Femur (tissue), 1 donor: ENCODE data around the gene DPEP3.
A peak's percentile ranks its signal among the peaks of the same experiment; 100 is the strongest.
"Not testable (repeated sequence)": the region's sequence is repeated elsewhere in the genome, so short reads cannot be mapped to it uniquely, and the experiment has no call there.

Source experiments
- DNase-seq: peaks from one replicate; pipeline ENCODE4 v3.0.0-alpha.2; 2017

DPEP3 gene

DNA sequence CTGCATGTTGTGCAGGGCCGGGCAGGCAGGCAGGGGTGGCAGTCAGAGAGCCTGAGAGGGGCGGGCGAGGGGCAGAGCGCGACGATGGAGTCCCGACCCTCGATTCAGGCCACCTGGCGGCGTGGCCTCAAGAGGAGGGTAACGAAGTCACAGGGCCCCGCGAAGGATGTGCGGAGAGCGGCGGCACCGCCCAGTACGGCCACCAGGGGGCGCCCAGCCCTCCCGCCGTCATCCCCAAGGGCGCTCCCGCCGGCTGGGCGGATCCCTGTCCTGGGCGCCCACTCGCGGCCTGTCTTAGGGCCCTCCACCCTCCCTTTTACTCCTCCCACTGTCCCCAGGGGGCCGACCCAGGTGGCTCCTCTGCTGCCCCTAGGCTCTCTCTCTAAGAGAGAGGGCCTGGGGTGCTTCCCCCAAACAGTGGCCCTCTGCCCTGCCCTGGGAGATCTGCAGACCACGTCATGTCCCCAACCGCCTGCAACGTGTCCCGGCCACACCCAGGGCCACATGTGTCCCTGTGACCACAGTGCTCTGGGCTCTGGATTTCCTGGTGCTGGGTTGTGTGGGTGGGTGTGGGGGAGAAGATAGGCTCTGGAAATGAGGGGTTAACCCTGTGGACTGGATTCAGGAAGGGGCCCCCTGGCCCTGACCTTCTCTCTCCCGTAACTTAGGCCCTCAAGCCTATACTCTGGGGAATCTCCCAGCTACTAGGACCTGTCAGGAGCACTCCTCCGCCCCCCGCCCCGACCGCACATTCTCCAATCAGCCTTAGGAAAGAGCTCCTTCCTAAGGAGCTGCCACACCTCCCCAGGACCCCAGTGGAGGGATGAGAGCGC is 13.1 kb upstream of the DPEP3 start:
- DNase-seq, result peak; percentile 82

DNA sequence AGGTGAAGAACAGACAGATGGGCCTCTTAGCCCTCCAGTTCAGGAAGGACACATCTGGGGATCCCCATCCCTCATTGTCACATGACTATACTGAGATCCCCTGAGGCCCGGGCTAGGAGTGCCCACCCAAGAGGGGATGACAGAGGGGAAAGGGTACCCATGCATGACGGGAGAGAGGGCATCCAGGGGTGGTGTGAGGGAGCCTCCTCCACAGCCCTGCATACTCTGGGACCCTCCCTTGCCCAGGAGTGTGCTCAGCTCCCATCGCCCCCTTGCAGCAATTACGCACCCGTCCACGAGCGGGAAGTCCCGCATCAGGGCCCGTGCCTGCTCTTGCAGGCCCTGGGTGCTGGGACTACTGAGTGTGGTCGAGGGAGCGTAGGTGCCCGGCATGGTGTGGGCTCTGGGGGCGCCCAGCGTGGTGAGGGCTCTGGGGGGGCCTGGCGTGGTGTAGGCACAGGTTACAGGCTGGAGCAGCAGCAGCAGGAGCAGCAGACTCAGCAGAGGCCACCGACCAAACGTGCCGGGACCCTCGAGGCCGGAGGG is 12.4 kb upstream of the DPEP3 start:
- DNase-seq, result no peak

DNA sequence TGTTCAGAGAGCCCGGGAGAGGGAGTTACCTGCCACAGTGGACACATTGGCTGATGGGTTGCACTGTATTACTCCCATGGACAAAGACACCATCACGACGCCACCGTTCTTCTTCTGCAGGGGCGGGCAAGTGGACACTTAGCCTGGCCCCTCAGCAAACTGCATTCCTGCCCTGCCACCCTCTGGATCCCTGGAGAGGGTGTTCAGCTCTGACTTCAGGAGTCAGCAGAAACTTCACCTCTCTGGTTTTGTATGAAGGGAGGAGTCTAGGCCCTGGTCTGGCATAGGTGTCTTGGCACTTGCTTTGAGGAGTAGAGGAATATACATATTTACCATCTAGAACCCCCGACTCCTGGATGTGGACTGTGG is 9.7 kb upstream of the DPEP3 start:
- no peak for DNase-seq

DNA sequence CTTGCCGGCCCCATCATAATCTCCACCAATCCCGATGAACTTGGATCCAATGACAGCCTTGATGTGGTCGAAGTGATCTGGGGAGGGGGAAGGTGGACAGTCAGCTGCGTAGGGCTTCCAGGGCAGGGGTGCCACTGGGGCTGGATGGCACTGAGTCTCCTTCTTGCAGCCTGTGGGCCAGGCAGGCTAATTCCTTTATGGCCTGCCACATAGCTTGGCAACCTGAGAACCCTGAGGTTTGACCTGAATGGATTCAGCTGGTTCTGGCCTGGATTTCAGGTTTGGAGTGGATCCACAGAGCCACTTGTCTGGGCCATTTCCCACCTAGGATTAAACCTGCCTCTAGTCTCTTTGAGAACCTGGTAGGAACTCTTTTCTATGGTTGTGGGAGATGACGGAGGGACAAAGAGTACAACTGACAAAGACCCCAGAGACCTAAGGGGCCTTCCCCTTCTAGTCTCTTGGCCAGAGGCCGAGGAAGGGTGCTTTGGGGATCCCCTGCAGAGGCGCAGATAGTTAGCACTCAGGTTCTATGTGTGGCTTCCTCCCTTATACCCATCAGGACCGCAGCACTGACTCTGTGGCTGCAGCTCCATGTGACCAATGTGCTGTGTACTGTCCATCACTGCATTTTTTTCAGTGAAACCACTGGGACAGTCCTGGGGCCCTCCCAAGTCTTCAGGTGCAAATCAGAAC is 9.2 kb upstream of the DPEP3 start:
- DNase-seq, result no peak

DNA sequence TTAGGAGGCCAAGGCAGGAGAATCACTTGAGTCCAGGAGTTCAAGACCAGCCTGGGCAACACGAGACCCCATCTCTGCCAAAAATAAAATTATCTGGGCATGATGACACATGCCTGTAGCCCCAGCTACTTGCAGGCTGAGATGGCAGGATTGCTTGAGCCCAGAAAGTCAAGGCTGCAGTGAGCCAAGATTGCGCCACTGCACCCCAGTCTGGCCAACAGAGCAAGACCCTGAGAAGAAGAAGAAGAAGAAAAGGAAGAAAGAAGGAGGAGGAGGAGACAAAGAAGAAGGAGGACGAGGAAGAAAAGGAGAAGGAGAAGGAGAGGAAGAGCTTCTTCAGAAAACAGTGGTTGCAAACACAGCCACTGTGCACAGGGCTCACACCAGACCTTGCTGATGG is 8.4 kb upstream of the DPEP3 start:
- no peak for DNase-seq

DNA sequence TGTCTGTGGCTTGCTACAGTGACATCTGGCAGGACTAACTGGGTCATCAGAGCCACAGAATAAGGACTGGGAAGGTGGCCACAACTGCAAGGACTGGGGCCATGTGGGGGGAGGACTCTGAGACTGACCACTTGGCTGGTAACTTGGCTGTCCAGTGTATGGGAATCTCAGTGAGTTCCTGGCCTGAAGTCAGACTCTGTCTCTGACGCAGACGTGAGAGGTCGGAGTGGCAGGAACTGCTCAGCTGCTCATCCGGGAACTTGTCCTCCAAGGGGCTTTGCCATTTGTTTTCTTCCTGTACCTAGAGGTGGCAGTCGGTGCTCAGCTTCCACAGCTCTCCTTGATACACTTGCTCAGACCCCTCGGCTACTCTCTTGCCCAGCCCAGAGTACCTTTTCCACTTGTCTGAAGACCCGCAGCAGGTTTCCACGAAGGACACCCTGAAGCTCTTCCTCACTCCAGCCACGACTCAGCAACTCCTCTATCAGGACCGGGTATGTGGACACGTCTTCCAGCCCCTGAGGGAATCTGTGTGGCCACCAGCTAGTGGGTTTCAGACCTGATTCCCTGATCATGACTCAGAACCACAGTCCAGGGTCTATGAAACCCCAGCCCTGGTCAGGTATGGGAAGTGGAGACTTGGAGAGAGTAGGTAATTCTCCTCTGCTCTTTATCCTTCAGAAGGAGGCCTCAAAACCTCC is 7.3 kb upstream of the DPEP3 start:
- peak; percentile 32 for DNase-seq

DNA sequence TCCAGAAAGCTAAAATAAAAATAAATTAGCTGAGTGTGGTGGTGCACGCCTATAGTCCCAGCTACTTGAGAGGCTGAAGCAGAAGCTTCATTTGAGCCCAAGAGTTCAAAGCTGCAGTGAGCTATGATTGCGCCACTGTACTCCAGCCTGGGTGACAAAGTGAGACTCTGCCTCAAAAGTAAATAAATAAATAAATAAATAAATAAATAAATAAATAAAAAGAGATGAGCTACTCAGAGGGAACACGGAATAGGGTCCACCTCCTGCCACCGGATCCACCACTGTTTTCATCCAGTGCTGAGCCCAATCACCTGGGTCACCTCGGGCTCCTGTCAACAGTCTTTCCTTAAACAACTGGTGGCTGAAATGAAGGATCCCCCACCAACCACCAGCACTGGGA is 6.7 kb upstream of the DPEP3 start:
- no peak for DNase-seq

DNA sequence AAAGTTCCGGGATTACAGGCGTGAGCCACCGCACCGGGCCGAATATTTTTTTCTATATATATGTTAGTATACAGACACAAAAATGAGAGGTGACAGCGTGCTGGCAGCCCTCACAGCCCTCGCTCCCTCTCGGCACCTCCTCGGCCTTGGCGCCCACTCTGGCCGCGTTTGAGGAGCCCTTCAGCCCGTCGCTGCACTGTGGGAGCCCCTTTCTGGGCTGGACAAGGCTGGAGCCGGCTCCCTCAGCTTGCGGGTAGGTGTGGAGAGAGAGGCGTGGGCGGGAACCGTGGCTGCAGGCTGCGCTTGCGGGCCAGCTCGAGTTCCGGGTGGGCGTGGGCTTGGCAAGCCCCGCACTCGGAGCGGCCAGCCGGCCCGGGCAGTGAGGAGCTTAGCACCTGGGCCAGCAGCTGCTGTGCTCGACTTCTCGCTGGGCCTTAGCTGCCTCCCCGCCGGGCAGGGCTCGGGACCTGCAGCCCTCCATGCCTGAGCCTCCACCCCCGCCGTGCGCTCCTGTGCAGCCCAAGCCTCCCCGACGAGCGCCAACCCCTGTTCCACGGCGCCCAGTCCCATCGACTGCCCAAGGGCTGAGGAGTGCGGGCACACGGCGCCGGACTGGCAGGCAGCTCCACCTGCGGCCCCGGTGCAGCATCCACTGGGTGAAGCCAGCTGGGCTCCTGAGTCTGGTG is 1.9 kb upstream of the DPEP3 start:
- no peak for DNase-seq

DNA sequence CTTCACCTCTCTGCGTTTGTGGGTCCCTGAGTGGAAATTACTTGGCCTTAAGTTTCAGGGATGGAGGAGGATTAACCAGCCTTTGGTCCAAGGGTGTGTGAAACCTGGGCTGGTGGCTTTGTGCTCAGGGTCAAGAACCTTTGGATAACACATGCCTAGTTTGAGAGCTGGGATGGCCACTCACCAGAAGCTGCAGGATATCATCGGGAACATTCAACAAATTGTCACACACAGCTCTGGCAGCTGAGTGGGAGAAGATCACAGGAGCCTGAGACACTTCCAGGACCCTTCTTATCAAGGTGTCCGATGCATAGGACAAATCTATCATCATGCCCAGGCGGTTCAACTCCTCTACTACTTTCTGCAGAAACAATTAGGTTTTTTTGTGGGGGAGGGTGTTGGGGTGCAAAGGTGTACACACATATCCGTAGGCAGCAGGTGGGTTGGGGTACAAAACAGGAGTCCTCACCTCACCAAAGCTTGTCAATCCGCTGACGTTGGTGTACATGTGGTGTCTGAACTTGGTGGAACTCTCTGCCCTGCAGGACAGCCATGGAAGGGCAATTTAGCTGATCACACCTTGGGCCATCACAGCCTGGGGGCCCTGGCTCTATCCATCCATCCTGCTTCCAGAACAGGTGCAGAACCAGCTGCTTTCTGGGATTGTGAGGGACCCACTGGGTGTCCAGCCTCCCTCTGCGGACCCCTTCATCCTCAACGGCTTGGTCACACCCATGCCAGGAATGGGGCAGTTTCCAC is 2.7 kb downstream of the DPEP3 start:
- DNase-seq, result no peak

DNA sequence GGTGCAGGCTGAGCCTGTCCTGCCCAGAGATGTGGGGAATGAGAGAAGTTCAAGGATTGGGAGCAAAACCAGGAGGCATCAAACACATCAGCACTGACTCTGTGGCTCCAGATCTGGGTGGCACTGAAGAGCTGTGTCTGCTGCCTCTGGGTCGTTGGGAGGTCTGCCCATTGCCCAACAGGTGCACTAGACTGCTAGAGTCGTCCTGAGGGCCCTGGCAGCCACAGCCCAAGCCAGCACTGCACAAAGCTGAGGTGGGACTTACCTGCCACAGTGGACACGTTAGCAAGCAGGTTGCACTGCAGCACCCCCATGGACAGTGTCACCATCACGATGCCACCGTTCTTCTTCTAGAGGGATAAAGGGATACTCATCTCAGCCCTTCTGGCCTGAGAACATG is 3.3 kb downstream of the DPEP3 start:
- no peak for DNase-seq

DNA sequence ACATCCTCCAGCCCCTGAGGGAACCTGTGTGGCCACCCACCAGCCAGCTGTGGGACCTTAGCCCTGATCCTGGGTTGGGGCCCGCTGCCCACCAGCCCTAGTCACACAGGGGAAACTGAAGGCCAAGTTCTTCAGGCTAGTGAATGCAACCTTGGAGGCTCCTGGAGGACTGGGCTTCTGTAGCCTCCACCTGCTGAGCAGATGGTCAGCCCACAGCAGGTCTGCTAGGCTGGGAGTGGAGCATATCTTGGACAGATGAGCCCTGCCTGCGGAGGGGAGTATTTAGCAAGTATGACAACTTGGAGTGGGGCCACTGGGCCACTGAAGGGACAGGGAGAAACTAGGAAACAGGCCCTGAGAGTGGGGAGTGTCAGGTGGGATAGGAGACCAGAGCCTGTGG is 4.1 kb downstream of the DPEP3 start:
- no peak for DNase-seq

DNA sequence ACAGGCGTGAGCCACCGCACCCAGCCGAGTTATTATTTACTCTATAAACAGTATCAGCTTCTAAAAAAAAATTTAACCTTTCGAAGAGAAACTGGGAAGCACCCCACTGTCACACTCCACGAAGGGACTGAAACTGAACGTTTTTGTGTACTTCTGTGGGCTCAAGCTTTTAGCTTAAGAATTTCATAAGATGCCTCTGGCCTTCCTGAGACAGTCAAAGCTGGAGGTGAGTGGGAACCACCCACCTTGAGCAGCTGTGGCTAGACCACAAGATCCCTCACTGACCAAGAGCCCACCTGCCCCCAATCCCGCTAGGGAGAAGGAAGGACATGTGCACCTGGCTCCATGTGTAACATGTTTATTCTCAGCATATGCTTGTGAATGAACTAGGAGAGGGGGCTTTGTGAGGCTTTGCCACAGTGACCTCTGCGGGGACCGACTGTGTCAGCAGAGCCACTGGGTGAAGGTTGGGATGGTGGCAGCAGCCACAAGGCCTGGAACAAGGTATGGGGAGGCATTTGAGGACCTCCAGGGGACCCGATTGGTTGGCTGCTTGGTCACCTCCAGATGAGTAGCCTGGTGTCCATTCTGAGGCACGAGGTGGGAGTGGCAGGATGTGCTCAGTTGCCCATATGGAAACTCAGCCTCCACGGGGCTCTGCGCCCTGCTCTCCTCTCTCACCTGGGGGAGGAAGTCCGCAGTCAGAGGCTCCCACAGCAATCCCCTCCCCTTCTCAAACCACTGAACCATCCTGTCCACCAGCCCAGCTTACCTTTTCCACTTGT is 4.8 kb downstream of the DPEP3 start:
- no peak for DNase-seq

DNA sequence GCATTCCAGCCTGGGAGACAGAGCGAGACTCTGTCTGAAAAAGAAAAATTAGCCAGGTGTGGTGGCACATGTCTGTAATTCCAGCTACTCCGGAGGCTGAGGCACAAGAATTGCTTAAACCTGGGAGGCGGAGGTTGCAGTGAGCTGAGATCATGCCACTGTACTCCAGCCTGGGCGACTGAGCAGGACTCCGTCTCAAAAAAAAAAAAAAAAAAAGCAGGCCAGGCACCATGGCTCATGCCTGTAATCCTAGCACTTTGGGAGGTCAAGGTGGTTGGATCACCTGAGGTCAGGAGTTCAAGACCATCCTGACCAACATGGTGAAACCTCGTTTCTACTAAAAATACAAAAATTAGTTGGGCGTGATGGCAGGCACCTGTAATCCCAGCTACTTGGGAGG is 8.0 kb downstream of the DPEP3 start:
- DNase-seq, result not testable (repeated sequence)

DNA sequence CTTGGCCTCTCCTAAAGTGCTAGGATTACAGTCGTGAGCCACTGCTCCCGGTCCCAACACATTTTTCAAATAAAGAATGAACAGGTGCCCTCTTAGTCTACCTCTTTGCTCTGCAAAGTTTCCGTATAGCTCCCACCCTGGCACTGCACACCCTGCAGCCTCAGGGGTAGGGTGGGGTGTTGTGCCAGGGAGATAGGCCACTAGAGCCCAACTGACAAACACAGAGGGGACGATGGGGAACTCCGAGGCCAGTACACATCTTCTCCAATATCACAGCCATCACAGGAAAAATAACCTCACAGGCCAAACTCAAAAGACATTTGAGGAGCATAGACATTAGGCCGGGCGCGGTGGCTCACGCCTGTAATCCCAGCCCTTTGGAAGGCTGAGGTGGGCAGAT is 9.2 kb downstream of the DPEP3 start:
- no peak for DNase-seq

DNA sequence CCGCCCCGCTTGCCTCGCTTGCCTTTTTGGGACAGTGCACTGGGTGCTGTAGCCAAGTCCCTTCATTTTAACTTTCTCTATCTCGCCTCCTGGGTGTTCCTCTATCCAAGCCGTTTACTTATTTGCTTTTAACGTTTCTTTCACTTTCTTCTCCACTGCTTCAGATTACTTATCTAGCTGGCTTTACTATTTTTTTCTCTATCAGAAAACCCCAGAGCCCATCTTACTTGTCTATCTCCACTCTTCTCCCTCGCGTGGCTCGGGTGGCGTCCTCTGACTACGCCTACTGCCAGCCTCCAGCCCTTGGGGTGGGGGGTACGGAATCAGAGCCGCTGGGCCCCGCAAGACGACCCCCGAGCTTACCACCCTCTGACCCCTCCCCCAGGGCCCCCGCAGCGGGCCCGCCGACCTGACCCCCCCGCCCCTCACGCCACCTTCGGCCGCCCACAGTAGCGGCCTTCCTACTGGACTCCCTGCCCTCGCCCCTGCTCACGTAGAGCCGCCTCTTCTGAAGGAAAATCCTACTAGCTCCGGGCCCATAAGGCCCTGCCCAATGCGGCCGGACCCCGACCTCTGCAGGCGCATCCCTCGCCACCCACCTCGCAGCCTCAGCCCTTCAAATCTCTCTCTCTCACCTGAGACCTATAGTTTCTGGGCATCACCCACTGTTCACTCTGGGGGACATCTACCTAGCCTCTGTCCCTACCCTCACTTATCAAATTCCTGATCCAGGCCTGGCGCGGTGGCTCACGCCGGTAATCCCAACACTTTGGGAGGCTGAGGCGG is 10.9 kb downstream of the DPEP3 start:
- no peak for DNase-seq

DNA sequence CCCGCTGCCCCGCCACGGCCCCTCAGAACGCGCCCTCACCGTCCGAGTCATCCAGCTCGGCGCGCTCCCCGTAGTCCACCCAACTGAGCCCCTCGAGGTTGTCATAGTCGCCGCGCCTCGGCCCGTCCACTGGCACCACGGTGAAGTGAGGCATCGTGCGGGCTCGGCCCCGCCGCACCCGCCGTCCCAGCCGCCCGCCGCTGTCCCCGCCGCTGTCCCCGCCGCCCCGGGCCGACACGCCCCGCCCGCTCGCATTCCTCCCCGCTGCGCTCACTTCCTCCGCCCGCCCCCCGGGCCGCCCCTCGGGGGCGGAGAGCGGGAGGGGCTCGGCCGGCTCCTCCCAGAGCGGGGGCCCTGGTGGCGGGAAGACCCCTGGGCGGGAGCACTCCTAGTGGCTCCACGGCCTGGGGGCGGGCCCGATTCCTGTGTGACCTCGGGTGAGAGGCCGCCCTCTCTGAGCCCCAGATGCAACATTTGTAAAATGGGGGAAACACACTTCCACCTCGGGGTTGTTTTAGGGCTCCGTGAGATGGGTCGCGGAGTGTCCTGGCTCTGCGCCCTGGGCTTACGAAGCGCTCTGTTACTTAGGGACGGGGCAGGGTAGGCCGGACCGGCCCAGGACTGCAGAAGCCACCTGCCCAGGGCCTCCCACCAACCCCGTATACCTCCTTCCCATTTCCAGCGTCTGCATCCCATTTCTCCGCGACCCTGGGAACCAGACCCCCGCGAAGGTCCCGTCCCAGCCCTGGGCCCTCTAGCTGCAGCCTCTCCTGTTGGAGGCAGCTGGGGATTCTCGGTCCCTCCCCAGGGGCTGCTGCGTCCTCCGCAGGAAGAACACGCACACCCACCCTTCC is 11.7 kb downstream of the DPEP3 start, which contains the start of gene SLC12A4:
Gene SLC12A4, minus strand, starts transcription at position 238 of the 854 bp plus-strand sequence. Its CDS starts 84 bp downstream, at position 154.
- peak; percentile 95 for DNase-seq

DNA sequence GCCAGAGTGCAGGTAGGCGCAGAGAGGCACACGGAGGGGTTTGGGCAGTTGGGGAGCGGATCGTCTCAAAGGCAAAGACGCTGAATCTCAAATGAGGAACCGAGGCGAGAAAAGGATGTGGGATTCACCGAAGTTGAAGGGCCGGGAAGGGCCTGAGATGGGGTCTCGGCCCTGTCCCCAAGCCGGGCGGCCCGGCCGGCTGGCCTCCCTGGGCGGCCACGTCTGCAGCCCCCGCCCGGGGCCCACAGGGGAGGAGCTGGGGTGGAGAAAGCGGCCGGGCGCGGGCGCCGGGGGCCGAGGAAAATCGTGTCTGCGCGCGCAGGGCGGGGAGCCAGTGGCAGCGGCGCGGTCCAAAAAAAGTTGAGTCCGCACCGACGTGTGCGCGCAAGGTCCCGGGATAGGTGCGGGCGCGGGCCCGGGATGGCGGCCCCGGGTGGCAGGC is 12.3 kb downstream of the DPEP3 start:
- DNase-seq, result peak; percentile 77

DNA sequence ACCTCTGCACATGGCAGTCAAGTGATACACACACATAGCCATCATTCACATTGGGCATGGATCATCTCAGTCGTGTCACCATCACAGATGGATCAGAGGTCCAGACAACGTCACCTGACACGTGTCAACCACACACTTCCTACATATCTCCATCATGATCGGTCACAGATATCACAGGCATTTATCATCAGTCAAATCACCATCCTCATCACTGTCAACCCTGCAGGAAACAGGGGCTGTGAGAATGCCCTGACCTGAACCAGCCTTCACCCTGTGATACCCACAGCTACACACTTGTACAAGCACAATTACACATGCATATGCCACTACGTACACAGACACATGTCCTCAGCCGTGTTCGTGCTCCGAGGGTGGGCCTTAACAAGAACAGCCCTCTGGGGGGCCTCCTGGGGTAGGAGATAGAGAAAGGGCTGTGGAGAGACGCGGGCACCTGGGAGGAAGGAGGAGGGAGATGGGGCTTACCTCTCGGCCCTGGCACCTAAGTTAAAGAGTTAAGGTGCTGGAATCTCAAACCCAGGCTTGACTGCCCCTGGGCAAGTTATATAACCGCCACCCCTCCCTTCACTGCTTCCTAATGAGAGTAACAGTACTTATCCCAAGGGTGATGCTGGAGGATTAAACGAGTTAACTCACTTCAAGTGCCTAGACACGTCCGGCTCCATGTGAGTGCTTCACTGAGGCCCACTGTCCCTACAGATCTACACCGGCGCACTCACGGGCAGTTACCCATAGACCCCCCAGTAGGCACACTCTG is 12.9 kb downstream of the DPEP3 start:
- DNase-seq, result no peak
